RCC 7860 (cell line): ENCODE results near the gene ZBTB25.
A peak's percentile ranks its signal among the peaks of the same experiment; 100 is the strongest.

Experiments
- DNase-seq: peaks from one replicate; pipeline ENCODE4 v3.0.0-alpha.2; 2015; ENCODE audit warnings: low spot score
- FAIRE-seq: peaks from 2 replicates; lab custom pipeline; 2012; peaks lifted over from hg19 to GRCh38; lab: Jason Lieb, UNC

Gene ZBTB25

DNA sequence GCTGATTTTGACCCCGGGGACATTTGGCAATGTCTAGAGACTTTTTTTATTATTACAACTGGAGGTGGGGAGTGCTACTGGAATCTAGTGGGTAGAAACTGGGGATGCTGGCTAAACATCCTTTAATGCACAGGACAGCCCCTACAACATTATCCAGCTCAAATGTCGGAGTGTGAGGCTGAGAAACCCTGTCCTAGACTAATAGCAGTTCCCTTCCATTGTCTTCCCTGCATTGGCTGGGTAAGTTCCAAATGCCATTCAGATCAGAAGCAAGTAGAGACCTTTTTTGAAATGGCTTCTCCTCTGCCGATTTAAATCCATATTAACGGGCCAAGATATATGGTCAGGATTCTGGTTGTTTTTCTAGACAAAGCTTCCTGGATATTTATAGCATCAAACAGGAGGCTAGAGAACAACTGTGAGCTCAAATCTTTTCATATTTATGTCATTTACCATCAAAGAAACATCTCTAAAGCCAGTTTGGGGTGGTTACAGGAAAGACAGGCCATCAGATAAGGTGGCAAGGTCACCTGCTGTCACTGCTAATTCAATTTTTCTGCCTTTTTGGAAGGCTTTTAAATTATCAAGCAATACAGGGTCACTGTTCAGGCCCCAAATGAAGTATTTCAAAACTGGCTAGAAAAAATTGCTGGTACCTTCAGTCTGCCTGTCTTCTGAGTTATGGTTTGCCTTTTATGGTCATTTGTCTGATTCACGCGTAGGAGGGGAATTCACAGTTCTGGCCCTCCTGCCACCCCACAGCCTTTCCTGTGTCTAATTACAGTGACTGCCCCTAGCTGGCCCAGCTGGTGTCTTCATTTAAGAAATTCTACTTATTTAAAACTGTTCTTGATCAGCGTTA, 58.4 kb downstream of the ZBTB25 start:
- DNase-seq = peak; percentile 70
- peak; percentile 34 for FAIRE-seq

GRCh38 chr14:64444140-64444539, 59.5 kb downstream of the ZBTB25 start:
- no peak for FAIRE-seq
- no peak for DNase-seq

- no peak for FAIRE-seq
These were observed 61.2 kb downstream of the ZBTB25 start for GRCh38 chr14:64442300-64442988.

GRCh38 chr14:64440494-64440893, 63.1 kb downstream of the ZBTB25 start:
- FAIRE-seq = no peak

More at GRCh38 chr14:64442300-64442988, 61.2 kb downstream of the ZBTB25 start:
- DNase-seq = no peak

DNA sequence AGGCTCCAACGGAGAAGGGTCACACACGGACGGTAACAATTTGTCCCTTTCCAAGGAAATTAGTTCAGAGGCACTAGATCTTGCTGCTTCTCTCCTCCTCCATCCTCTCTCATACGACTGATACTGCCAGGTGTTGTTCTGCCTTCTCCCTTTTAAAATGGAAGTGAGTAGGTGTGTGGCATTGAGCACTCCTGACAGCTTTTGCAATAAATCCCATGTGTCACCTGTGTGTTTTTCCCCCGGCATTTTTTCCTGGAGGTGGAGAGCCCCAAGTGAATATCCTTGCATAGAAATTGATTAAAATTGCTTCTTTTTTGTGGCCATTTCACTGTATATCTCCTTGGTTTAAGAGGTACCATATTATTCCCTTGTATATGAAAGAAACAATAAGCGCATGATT, 64.5 kb downstream of the ZBTB25 start:
- DNase-seq (no peak), FAIRE-seq (no peak)

More at GRCh38 chr14:64440494-64440893, 63.1 kb downstream of the ZBTB25 start:
- no peak for DNase-seq

- DNase-seq = peak; percentile 90
- FAIRE-seq = peak; percentile 91
These were observed 65.3 kb downstream of the ZBTB25 start for GRCh38 chr14:64438181-64438841.

DNA sequence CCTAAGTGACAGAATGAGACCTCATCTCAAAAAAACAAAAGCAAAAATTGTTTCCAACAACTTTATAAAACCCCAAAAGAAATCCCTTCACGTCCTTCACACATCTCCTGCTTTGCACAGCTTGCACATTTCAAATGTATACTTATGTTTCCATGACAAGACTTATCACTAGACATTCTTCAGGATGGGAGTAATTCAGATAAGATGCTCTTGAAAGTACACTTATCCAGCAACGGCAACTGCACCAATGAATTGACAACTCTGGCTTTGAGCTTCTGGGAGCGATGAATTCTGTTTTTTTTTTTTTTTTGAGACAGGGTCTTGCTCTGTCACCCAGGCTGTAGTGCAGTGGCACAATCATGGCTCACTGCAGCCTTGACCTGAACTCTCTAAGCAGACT, 69.1 kb downstream of the ZBTB25 start:
- DNase-seq (no peak), FAIRE-seq (no peak)

- FAIRE-seq (no peak), DNase-seq (no peak)
These were observed 79.7 kb downstream of the ZBTB25 start for GRCh38 chr14:64423987-64424386.

DNA sequence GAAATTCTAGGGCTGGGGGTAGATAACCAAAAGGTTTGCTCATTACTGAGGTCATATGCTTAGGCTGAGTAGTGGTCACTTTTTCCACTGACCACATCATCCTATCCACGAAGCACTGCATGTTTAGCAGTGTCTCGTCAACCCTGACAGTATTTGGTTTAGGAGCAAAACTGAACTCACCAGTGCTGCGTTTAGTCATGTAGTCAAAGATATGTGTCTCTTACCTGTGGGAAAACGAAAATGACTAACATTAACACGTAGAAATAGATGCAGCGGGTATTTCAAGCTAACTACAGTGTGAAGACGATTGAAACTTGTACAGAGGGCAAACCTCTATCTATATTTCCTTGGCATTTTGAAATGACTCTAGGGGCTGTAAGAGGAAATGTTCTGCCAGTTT, 80.9 kb downstream of the ZBTB25 start:
- no peak for DNase-seq
- FAIRE-seq = no peak

- FAIRE-seq = no peak
- no peak for DNase-seq
These were observed 81.6 kb downstream of the ZBTB25 start for GRCh38 chr14:64422005-64422404.

GRCh38 chr14:64421166-64421565, 82.5 kb downstream of the ZBTB25 start:
- FAIRE-seq = no peak
- peak; percentile 44 for DNase-seq

DNA sequence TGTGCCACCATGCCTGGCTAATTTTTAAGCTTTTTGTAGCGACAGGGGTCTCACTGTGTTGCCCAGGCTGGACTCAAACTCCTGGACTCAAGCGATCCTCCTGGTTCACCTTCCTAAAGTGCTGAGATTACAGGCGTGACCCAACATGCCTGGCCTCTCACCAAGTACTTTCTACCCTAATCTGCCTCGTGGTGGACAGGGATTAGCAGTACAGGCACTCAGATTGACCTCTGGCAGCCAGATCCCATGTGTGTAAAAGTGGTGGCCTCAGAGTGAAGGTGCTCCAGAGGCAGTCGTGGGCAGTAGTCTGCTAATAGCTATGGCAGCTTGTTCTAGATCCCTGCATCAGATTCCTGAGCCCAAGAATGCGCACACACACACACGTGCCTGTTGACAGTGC, 84.6 kb downstream of the ZBTB25 start:
- DNase-seq = no peak
- no peak for FAIRE-seq

GRCh38 chr14:64417771-64418125, 85.9 kb downstream of the ZBTB25 start:
- DNase-seq = no peak
- no peak for FAIRE-seq

GRCh38 chr14:64417055-64417770, 86.4 kb downstream of the ZBTB25 start:
- no peak for FAIRE-seq
- peak; percentile 37 for DNase-seq

DNA sequence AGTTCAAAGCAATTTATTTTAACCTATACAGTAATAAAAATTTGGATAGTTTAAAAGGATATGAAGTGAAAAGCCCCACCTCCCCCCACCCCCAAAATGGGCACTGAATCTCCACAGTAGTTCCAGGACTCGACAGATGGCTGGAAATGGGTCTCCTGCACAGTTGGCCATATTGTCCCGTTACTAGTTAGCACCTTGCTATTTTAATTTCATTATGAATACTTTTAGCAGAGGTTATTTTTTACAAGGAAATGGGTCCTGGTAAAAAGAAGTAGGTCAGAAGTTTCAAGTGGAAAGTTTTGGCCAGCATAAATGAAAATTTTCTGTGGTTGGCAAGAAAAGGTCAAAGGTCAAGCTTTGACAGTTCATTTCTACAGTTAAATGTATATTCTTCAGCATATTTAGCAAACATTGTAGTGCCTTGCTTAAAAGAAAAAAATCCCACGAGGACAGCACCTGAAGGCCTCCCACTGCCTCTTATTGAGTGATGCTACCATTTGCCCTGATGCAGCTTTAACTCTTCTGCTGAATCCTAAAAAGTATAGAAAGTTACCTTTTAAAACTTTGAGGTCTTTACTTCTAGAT, 87.2 kb downstream of the ZBTB25 start:
- no peak for DNase-seq
- FAIRE-seq = no peak

DNA sequence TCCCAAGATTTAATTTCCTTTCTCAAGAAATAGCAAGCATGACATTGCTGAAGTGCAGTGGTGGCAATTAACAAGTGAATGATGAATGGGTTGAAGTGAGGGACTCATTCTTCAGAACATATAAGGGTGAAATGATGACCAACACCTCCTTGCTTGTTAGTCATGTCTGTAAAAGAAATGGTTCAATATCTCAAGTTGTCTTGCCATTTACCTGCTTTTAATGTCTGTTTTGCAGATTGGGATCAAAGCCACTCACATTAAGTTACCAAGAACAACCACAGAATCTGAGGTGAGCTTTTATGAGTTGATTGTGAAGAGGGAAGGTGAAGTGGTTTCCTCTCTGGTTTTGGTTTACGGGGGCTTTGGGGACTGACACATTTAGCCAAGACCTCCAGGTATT, 91.4 kb downstream of the ZBTB25 start:
- no peak for FAIRE-seq
- DNase-seq = no peak

DNA sequence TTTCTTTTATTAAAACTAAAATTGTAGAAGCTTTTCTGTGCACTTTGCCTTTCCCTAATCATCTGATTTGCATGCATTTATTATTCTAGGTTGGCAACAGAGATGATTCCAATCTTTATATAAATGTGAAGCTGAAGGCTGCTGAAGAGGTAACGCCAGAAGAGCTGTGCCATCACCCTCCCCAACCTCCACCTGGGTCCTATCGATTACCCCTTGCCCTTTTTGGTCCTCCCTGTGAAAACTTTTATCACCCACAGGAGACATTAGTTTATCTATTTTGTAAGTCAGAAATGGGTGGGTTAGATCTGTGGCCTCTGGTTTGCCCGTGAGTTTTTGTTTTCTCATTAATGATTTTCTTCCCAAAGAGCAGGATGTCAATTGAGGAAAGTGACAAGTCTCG, 92.6 kb downstream of the ZBTB25 start:
- FAIRE-seq (no peak), DNase-seq (no peak)

GRCh38 chr14:64410084-64410774, 93.4 kb downstream of the ZBTB25 start:
- FAIRE-seq (peak; percentile 73), DNase-seq (peak; percentile 56)

DNA sequence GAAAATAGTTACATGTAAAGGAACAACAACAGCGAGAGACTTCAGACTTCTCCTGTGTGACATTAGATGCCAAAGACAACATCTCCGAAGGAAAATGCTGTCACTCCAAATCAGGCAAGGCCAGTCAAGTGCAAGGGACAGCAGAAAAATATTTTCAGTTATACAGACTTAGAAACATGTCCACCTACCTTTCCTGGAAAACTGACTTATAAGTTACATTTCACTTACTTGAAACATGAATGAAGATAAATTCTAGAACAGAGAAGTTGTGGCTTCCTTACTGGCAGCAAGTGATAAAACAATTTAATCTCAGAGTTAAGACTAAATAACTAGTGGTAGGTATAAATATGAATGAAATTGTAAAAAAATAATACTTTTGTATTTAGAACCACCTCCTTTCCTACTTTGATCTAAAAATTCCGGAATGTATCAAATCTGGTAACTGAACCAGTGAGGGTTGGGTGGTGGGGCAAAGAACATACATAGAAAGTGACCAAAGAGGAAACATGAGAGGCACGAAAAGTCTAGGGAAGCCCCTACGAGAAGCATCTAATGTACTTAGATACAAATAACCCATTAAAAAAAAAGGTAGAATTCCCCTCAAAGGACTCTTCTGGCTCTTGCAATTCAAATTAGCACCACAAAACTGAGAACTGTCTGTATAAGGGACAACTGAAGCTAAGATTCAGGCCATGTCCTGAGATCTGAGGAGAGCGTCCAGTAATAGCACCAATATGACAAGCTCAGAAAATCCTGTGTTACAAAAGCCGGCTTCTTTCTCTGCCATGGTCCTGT, 94.3 kb downstream of the ZBTB25 start:
- no peak for FAIRE-seq
- no peak for DNase-seq
